ENCODE results near the gene BCL11B. TPM values are rescaled to one million over a fixed set of nuclear protein-coding genes. Genes with fewer than 3 reads are reported as not detected.

The BCL11B gene
- total RNA-seq, 1 donor from 2014 or later, result 0.08 TPM

- ATAC-seq (ENCODE audit: poor library complexity), result no peak
- intact Hi-C loops (cut with DNase I), result no loop called here
These were observed 25.4 kb downstream of the BCL11B start for GRCh38 chr14:99246536-99247097.

GRCh38 chr14:99245564-99246511, 26.2 kb downstream of the BCL11B start:
- ATAC-seq (ENCODE audit: poor library complexity) (no peak), DNase-seq (no peak)
- intact Hi-C loops (cut with DNase I), result no loop called here

More at GRCh38 chr14:99246536-99247097, 25.4 kb downstream of the BCL11B start:
- DNase-seq, result no peak

GRCh38 chr14:99244941-99245563, 26.9 kb downstream of the BCL11B start:
- intact Hi-C loops (cut with DNase I), result no loop called here
- ATAC-seq (ENCODE audit: poor library complexity) (no peak), DNase-seq (no peak)

GRCh38 chr14:99244367-99244901, 27.6 kb downstream of the BCL11B start:
- ATAC-seq (ENCODE audit: poor library complexity) (no peak), DNase-seq (no peak)
- intact Hi-C loops (cut with DNase I), result no loop called here

GRCh38 chr14:99242816-99243721, 28.9 kb downstream of the BCL11B start:
- DNase-seq, result no peak
- intact Hi-C loops (cut with DNase I), result no loop called here
- ATAC-seq (ENCODE audit: poor library complexity), result no peak

- ATAC-seq (ENCODE audit: poor library complexity) (no peak), DNase-seq (no peak)
- intact Hi-C loops (cut with DNase I), result no loop called here
These were observed 29.8 kb downstream of the BCL11B start for GRCh38 chr14:99242238-99242637.

- DNase-seq, result no peak
- ATAC-seq (ENCODE audit: poor library complexity), result no peak
- intact Hi-C loops (cut with DNase I), result no loop called here
These were observed 30.5 kb downstream of the BCL11B start for GRCh38 chr14:99241325-99242010.

GRCh38 chr14:99240627-99241324, 31.2 kb downstream of the BCL11B start:
- ATAC-seq (ENCODE audit: poor library complexity), result no peak
- intact Hi-C loops (cut with DNase I), result no loop called here
- no peak for DNase-seq

GRCh38 chr14:99239661-99240092, 32.3 kb downstream of the BCL11B start:
- ATAC-seq (ENCODE audit: poor library complexity) (no peak), DNase-seq (no peak)
- intact Hi-C loops (cut with DNase I), result no loop called here

GRCh38 chr14:99238216-99238615, 33.8 kb downstream of the BCL11B start:
- ATAC-seq (ENCODE audit: poor library complexity) (no peak), DNase-seq (no peak)
- intact Hi-C loops (cut with DNase I), result no loop called here

- ATAC-seq (ENCODE audit: poor library complexity) (no peak), DNase-seq (no peak)
- intact Hi-C loops (cut with DNase I), result no loop called here
These were observed 34.7 kb downstream of the BCL11B start for GRCh38 chr14:99237288-99237687.

GRCh38 chr14:99236386-99237138, 35.4 kb downstream of the BCL11B start:
- DNase-seq, result no peak
- intact Hi-C loops (cut with DNase I), result no loop called here

GRCh38 chr14:99235582-99236320, 36.2 kb downstream of the BCL11B start:
- no peak for ATAC-seq (ENCODE audit: poor library complexity)
- intact Hi-C loops (cut with DNase I), result no loop called here
- DNase-seq, result no peak

More at GRCh38 chr14:99236386-99237138, 35.4 kb downstream of the BCL11B start:
- no peak for ATAC-seq (ENCODE audit: poor library complexity)

GRCh38 chr14:99234961-99235571, 36.9 kb downstream of the BCL11B start:
- intact Hi-C loops (cut with DNase I), result no loop called here
- DNase-seq (no peak), ATAC-seq (ENCODE audit: poor library complexity) (no peak)

GRCh38 chr14:99234355-99234754, 37.6 kb downstream of the BCL11B start:
- ATAC-seq (ENCODE audit: poor library complexity) (no peak), DNase-seq (no peak)
- intact Hi-C loops (cut with DNase I), result no loop called here
